GM21786 (cell line): ENCODE data around the gene TAP1.
"Not testable (repeated sequence)": the region's sequence is repeated elsewhere in the genome, so short reads cannot be mapped to it uniquely, and the experiment has no call there.

ENCODE experiments used
- ATAC-seq: cut with Tn5 transposase; IDR thresholded peaks from one replicate; pipeline ENCODE4 v1.9.1; 2021; ENCODE audit not compliant: unreplicated experiment

Gene TAP1

GRCh38 chr6:32805404-32805803 lies 48.1 kb downstream of the TAP1 start:
- ATAC-seq, result not testable (repeated sequence)

GRCh38 chr6:32803416-32803815 lies 50.1 kb downstream of the TAP1 start:
- ATAC-seq, result no peak

GRCh38 chr6:32799740-32800139 lies 53.8 kb downstream of the TAP1 start:
- no peak for ATAC-seq

- no peak for ATAC-seq
These were observed 54.3 kb downstream of the TAP1 start for GRCh38 chr6:32799168-32799567.

- ATAC-seq, result no peak
These were observed 56.4 kb downstream of the TAP1 start for GRCh38 chr6:32796848-32797776.
